ENCODE measurements around the gene INPP5D. TPM values are rescaled to one million over a fixed set of nuclear protein-coding genes. Genes with fewer than 3 reads are reported as not detected.

INPP5D gene
- total and polyA plus RNA-seq, 2 of the 8 experiments (the other 6 are each of a cell fraction or from before 2014, with no cell fraction given): 4.5 to 7.1 TPM

- DNase-seq (ENCODE audit: low read depth in 1 of 2, low spot score in 2 of 2) (no peak), FAIRE-seq (no peak)
- no peak overlapping the region for H3K9ac ChIP-seq (replicated peaks in 1 of 4; ENCODE audit: extremely low read depth in 1 of 4, low read depth in 3 of 4, low read length in 3 of 4)
- H3K23ac ChIP-seq (ENCODE audit: insufficient read length): no peak overlapping the region
- no peak overlapping the region for H3K56ac ChIP-seq (replicated peaks; ENCODE audit: insufficient read length, low read depth, low read length)
- no peak overlapping the region; the same call in 1 of the 2 replicates for H2AK5ac ChIP-seq (ENCODE audit: low read depth, low read length)
- H3K4me2 ChIP-seq (ENCODE audit: insufficient read depth in 1 of 2, low read depth in 2 of 2, low read length in 2 of 2): no peak overlapping the region
- no peak overlapping the region; the same call in 1 of the 2 replicates for H3K18ac ChIP-seq (ENCODE audit: extremely low read depth, low read length)
- no peaks in the 10 kb centered on the region for H3K9me3 ChIP-seq (ENCODE audit: insufficient read depth in 2 of 2, low read depth in 1 of 2, low read length in 1 of 2)
- peaks cover 0 to 10% (median 4%) of the 10 kb centered on the region in 4 experiments; a peak in 4 of 7 replicates for H3K4me1 ChIP-seq (replicated peaks in 1 of 4; ENCODE audit: control insufficient read depth in 3 of 4, insufficient read depth in 4 of 4, low read length in 3 of 4)
- no peak overlapping the region for H4K91ac ChIP-seq (replicated peaks; ENCODE audit: insufficient read length, low read length)
- ChIA-PET POLR2A (ENCODE audit: partially characterized antibody) (interaction anchor here (1.4 kb wide), 1 partner anchor 11 kb away, joined by 3 read pairs; no protein-coding TSS in a partner anchor), CTCF (ENCODE audit: partially characterized antibody) (interaction anchor here (0.6 to 4.6 kb wide), 20 partner anchors 8 to 916 kb away, joined by 3 to 32 read pairs (median 4); no protein-coding TSS in a partner anchor)
- no peak overlapping the region for H2BK15ac ChIP-seq (ENCODE audit: low read length)
- H3K79me1 ChIP-seq (ENCODE audit: low read depth, low read length): no peaks in the 10 kb centered on the region
- no peak overlapping the region for H2AFZ ChIP-seq (ENCODE audit: low read length)
- H4K8ac ChIP-seq (ENCODE audit: extremely low read depth, insufficient read depth, low read length): no peak overlapping the region
- H4K20me1 ChIP-seq (replicated peaks in 1 of 2; ENCODE audit: control insufficient read depth in 1 of 2, insufficient read depth in 2 of 2, low read length in 2 of 2): no peaks in the 10 kb centered on the region
- no peaks in the 10 kb centered on the region for H3K23me2 ChIP-seq (ENCODE audit: low read depth, low read length)
- no peaks in the 10 kb centered on the region; a peak in 1 of 7 replicates for H3K27me3 ChIP-seq (replicated peaks in 1 of 4; ENCODE audit: control insufficient read depth in 3 of 4, extremely low read depth in 1 of 4, insufficient read depth in 3 of 4, low read length in 3 of 4)
- H4K5ac ChIP-seq (ENCODE audit: insufficient read length, low read depth, low read length): no peak overlapping the region
- no peaks in the 10 kb centered on the region for H3K79me2 ChIP-seq (ENCODE audit: control insufficient read depth in 1 of 2, insufficient read depth in 2 of 2, low read length in 2 of 2)
- 0 out of 2 replicates have a peak overlapping the region, but pooled peaks have one; percentile 48 for H2BK20ac ChIP-seq (ENCODE audit: low read length)
- H3K4ac ChIP-seq (replicated peaks; ENCODE audit: insufficient read length, low read depth, low read length): no peak overlapping the region
- H3K27ac ChIP-seq (ENCODE audit: low read depth, low read length): no peak overlapping the region
- no peak overlapping the region for H2BK120ac ChIP-seq (replicated peaks; ENCODE audit: low read depth, low read length)
- 77% methylated on average over 12 of the region's 12 CpGs; no CpG with 5 or more reads in 1 of the 2 experiments for WGBS, 2 experiments (ENCODE audit: extremely low coverage in 1 of 2, insufficient coverage in 1 of 2, insufficient read length in 1 of 2, insufficient replicate concordance in 2 of 2, low coverage in 1 of 2, low lambda C conversion rate in 2 of 2, missing lambda C conversion rate in 1 of 2)
- H2BK5ac ChIP-seq (ENCODE audit: low read depth, low read length): no peak overlapping the region
- no peak overlapping the region for H2BK12ac ChIP-seq (ENCODE audit: low read depth, low read length)
- H3K4me3 ChIP-seq (ENCODE audit: extremely low read depth in 1 of 4, insufficient read depth in 2 of 4, low read depth in 3 of 4, low read length in 4 of 4): no peak overlapping the region
- H3K14ac ChIP-seq (ENCODE audit: insufficient read length): no peak overlapping the region
- no peaks in the 10 kb centered on the region for H3K36me3 ChIP-seq (ENCODE audit: control insufficient read depth in 2 of 4, insufficient read depth in 4 of 4, low read length in 3 of 4)
- TF ChIP-seq PHF8 (conservative IDR thresholded peaks at IDR 0.05; ENCODE audit: low read depth, low read length): no peak
- TF ChIP-seq JUND (IDR thresholded peaks at IDR 0.05; ENCODE audit: low read length): no peak
- no peak for TF ChIP-seq SUZ12 (IDR thresholded peaks at IDR 0.05; ENCODE audit: low read length)
- TF ChIP-seq TBP (IDR thresholded peaks at IDR 0.05; ENCODE audit: low read depth, low read length): no peak
- TF ChIP-seq RBBP5 (IDR thresholded peaks at IDR 0.05; ENCODE audit: borderline replicate concordance, low read depth, low read length): no peak
- no peak for TF ChIP-seq GTF2F1 (IDR thresholded peaks at IDR 0.05; ENCODE audit: borderline replicate concordance, low read depth, low read length)
- no peak for TF ChIP-seq ASH2L (IDR thresholded peaks at IDR 0.05; ENCODE audit: low read length)
- TF ChIP-seq RNF2 (IDR thresholded peaks at IDR 0.05; ENCODE audit: borderline replicate concordance, low read depth, low read length, missing control alignments, poor library complexity, severe bottlenecking): no peak
- no peak for TF ChIP-seq BCL11A (IDR thresholded peaks at IDR 0.05; ENCODE audit: low read depth in 2 of 2, low read length in 2 of 2)
These were observed 1.7 kb downstream of the INPP5D start for GRCh38 chr2:233061591-233062450.

All from H1 (cell line).